K562 (cell line): ENCODE data around the gene HOXC10.

Experiments used
- CTCF ChIP-seq, 3 experiments: IDR thresholded peaks in 2 of 3; conservative IDR thresholded peaks in 1 of 3; 2 replicates each; pipeline ENCODE4 v1.5.1; 2011 to 2012; ENCODE audit warnings: low read length in 3 of 3, mild to moderate bottlenecking in 3 of 3, control low read depth in 2 of 3, improper control_type of control experiment in 1 of 3, inconsistent platforms in 1 of 3, low read depth in 1 of 3, mixed read lengths in 1 of 3, moderate library complexity in 1 of 3; ENCODE audit not compliant: insufficient read depth in 2 of 3
- ZFP36 ChIP-seq: fragments of 150-350 bp; IDR thresholded peaks from 2 replicates; pipeline ENCODE4 v1.6.1; 2018; ENCODE audit warnings: low read length, low read depth; ENCODE audit not compliant: partially characterized antibody

- TF ChIP-seq CTCF (IDR thresholded peaks at IDR 0.05 in 2 of 3, conservative IDR thresholded peaks at IDR 0.05 in 1 of 3; ENCODE audit: insufficient read depth in 2 of 3, low read depth in 1 of 3, low read length in 3 of 3): no peak
- TF ChIP-seq ZFP36: no peak
These were observed 38.3 kb downstream of the HOXC10 start for GRCh38 chr12:54022960-54023884.
